GM23248 (cell line): ENCODE data around the gene LRP6. TPM values are rescaled to one million over a fixed set of nuclear protein-coding genes. Genes with fewer than 3 reads are reported as not detected.

ENCODE experiments used
- DNase-seq: peaks from one replicate; pipeline ENCODE4 v3.0.0-alpha.2; 2015
- H2AFZ ChIP-seq: fragments of 200-600 bp; sonication (generic); 2 replicates; pipeline ENCODE4 v1.6.1; 2016; ENCODE audit warnings: antibody characterized with exemption
- H3F3A ChIP-seq: fragments of 200-600 bp; sonication (generic); 2 replicates; pipeline ENCODE4 v1.6.1; 2016; ENCODE audit warnings: mild to moderate bottlenecking, antibody characterized with exemption, mixed run types; ENCODE audit not compliant: insufficient read depth
- H3K27ac ChIP-seq: fragments of 200-600 bp; sonication (generic); 2 replicates; pipeline ENCODE4 v1.5.1; 2016; ENCODE audit warnings: mild to moderate bottlenecking
- H3K27me3 ChIP-seq: fragments of 200-600 bp; sonication (generic); replicated peaks from 2 replicates; pipeline ENCODE4 v1.6.1; 2016; ENCODE audit warnings: mild to moderate bottlenecking; ENCODE audit not compliant: insufficient read depth
- H3K36me3 ChIP-seq: fragments of 200-600 bp; sonication (generic); 2 replicates; pipeline ENCODE4 v1.6.1; 2016; ENCODE audit warnings: low read depth, mild to moderate bottlenecking
- H3K4me1 ChIP-seq: fragments of 200-600 bp; sonication (generic); 2 replicates; pipeline ENCODE4 v1.6.1; 2016; ENCODE audit warnings: mild to moderate bottlenecking; ENCODE audit not compliant: insufficient read depth
- H3K4me2 ChIP-seq: fragments of 200-600 bp; sonication (generic); one replicate; pipeline ENCODE4 v1.6.1; 2016; ENCODE audit warnings: mild to moderate bottlenecking; ENCODE audit not compliant: unreplicated experiment
- H3K4me3 ChIP-seq: fragments of 200-600 bp; sonication (generic); 2 replicates; pipeline ENCODE4 v1.5.1; 2016; ENCODE audit warnings: mild to moderate bottlenecking
- H3K79me2 ChIP-seq: fragments of 200-600 bp; sonication (generic); 2 replicates; pipeline ENCODE4 v1.6.1; 2016; ENCODE audit warnings: mild to moderate bottlenecking; ENCODE audit not compliant: insufficient read depth
- H3K9ac ChIP-seq: fragments of 200-600 bp; sonication (generic); 2 replicates; pipeline ENCODE4 v1.6.1; 2016; ENCODE audit warnings: mild to moderate bottlenecking
- H3K9me2 ChIP-seq: fragments of 200-600 bp; sonication (generic); 2 replicates; pipeline ENCODE4 v1.6.1; 2016; ENCODE audit warnings: mixed run types, mild to moderate bottlenecking, moderate library complexity; ENCODE audit not compliant: insufficient read depth
- H3K9me3 ChIP-seq: fragments of 200-600 bp; sonication (generic); one replicate; pipeline ENCODE4 v1.6.1; 2017; ENCODE audit warnings: low read depth
- H4K20me1 ChIP-seq: fragments of 200-600 bp; sonication (generic); 2 replicates; pipeline ENCODE4 v1.6.0; 2016; ENCODE audit not compliant: insufficient read depth
- EZH2 ChIP-seq: fragments of 200-600 bp; sonication (generic); IDR thresholded peaks from 2 replicates; pipeline ENCODE4 v1.6.1; 2018; ENCODE audit warnings: antibody characterized with exemption, mild to moderate bottlenecking; ENCODE audit not compliant: insufficient read depth, poor library complexity, severe bottlenecking
- EZH2phosphoT487 ChIP-seq: fragments of 200-600 bp; sonication (generic); IDR thresholded peaks from 2 replicates; pipeline ENCODE4 v1.6.1; 2018; ENCODE audit warnings: antibody characterized with exemption, moderate library complexity, mild to moderate bottlenecking, low read depth; ENCODE audit not compliant: insufficient read depth
- WGBS, 2 experiments: methylation state at CpG; one replicate each; pipeline ENCODE4 v1.1.6; 2015 to 2017; ENCODE audit warnings: low lambda C conversion rate in 2 of 2, low coverage in 1 of 2; ENCODE audit errors: missing lambda C conversion rate in 2 of 2; 5-methylcytosine and 5-hydroxymethylcytosine counted together
- in situ Hi-C: fragments of 300-500 bp; cut with MboI; formaldehyde crosslinking; loops from 2 replicates; pipeline ENCODE4 v1.15.0; 2020
- polyA plus RNA-seq: library from polyadenylated mRNA; unstranded; fragments of >200 nt; fragmentation: Nextera tagmentation; extraction: Ambion mirVana; gene quantifications from 2 replicates; pipeline ENCODE4 v1.2.1, GENCODE V29; 2016
- total RNA-seq: library from RNA; depleted of rRNA; stranded (reverse); fragments of >200 nt; shearing (Covaris generic); gene quantifications from 2 replicates; pipeline ENCODE4 v1.2.3, GENCODE V29; 2014

The LRP6 gene
- total and polyA plus RNA-seq, 2 experiments from 2014 or later, result 10.3 to 20.1 TPM

GRCh38 chr12:12088147-12088546 lies 178.7 kb downstream of the LRP6 start:
- Histone ChIP-seq H3K36me3 (no peaks in the 10 kb centered on the region), H3K4me3 (no peak overlapping the region), H3K9me3 (no peaks in the 10 kb centered on the region), H4K20me1 (no peaks in the 10 kb centered on the region), H3K9me2 (no peaks in the 10 kb centered on the region), H2AFZ (no peak overlapping the region), H3K79me2 (no peaks in the 10 kb centered on the region), H3K4me2 (no peak overlapping the region), H3K27ac (no peak overlapping the region), H3K27me3 (no peaks in the 10 kb centered on the region), H3K4me1 (peaks cover 11% of the 10 kb centered on the region), H3K9ac (no peak overlapping the region), H3F3A (peaks cover 8% of the 10 kb centered on the region)
- WGBS, 2 experiments, result 71 to 74% methylated on average over 10 of the region's 10 CpGs
- TF ChIP-seq EZH2phosphoT487 (no peak), EZH2 (no peak)
- in situ Hi-C loops, result loop anchor here (5.0 to 25.0 kb wide), 2 partner anchors 254 to 624 kb away; partner anchors contain the start of gene CDKN1B
- no peak for DNase-seq

GRCh38 chr12:12087693-12088034 lies 179.2 kb downstream of the LRP6 start:
- Histone ChIP-seq H3K4me2 (no peak overlapping the region), H3K27ac (no peak overlapping the region), H2AFZ (no peak overlapping the region), H3K4me3 (no peak overlapping the region), H3F3A (peaks cover 8% of the 10 kb centered on the region), H3K9ac (no peak overlapping the region), H3K27me3 (no peaks in the 10 kb centered on the region), H4K20me1 (no peaks in the 10 kb centered on the region), H3K36me3 (no peaks in the 10 kb centered on the region), H3K9me3 (no peaks in the 10 kb centered on the region), H3K9me2 (no peaks in the 10 kb centered on the region), H3K79me2 (no peaks in the 10 kb centered on the region), H3K4me1 (peaks cover 6% of the 10 kb centered on the region; the same call in 1 of the 2 replicates)
- 84 to 100% methylated on average over 2 of the region's 2 CpGs for WGBS, 2 experiments
- no peak for DNase-seq
- no peak for TF ChIP-seq EZH2phosphoT487
- TF ChIP-seq EZH2, result no peak
- in situ Hi-C loops, result loop anchor here (5.0 to 25.0 kb wide), 2 partner anchors 255 to 625 kb away; partner anchors contain the start of gene CDKN1B

GRCh38 chr12:12086973-12087692 lies 179.7 kb downstream of the LRP6 start:
- 90 to 92% methylated on average over 9 of the region's 9 CpGs for WGBS, 2 experiments
- Histone ChIP-seq H4K20me1 (no peaks in the 10 kb centered on the region), H3K4me1 (peaks cover 6% of the 10 kb centered on the region; the same call in 1 of the 2 replicates), H3F3A (peaks cover 8% of the 10 kb centered on the region), H3K27ac (no peak overlapping the region), H3K9me2 (no peaks in the 10 kb centered on the region), H3K4me2 (no peak overlapping the region), H3K79me2 (no peaks in the 10 kb centered on the region), H3K4me3 (no peak overlapping the region), H2AFZ (no peak overlapping the region), H3K36me3 (no peaks in the 10 kb centered on the region), H3K9me3 (no peaks in the 10 kb centered on the region), H3K27me3 (no peaks in the 10 kb centered on the region), H3K9ac (no peak overlapping the region)
- no peak for DNase-seq
- in situ Hi-C loops, result loop anchor here (5.0 to 25.0 kb wide), 2 partner anchors 255 to 625 kb away; partner anchors contain the start of gene CDKN1B
- TF ChIP-seq EZH2phosphoT487 (no peak), EZH2 (no peak)

- Histone ChIP-seq H3F3A (peaks cover 6% of the 10 kb centered on the region), H4K20me1 (no peaks in the 10 kb centered on the region), H3K27ac (no peak overlapping the region), H3K9me2 (no peaks in the 10 kb centered on the region), H3K36me3 (no peaks in the 10 kb centered on the region), H3K9me3 (no peaks in the 10 kb centered on the region), H3K4me2 (no peak overlapping the region), H2AFZ (no peak overlapping the region), H3K79me2 (no peaks in the 10 kb centered on the region), H3K27me3 (no peaks in the 10 kb centered on the region), H3K4me3 (no peak overlapping the region), H3K4me1 (peaks cover 11% of the 10 kb centered on the region; the same call in 1 of the 2 replicates), H3K9ac (no peak overlapping the region)
- no peak for TF ChIP-seq EZH2
- TF ChIP-seq EZH2phosphoT487, result no peak
- in situ Hi-C loops, result loop anchor here (5.0 to 25.0 kb wide), 2 partner anchors 256 to 626 kb away; partner anchors contain the start of gene CDKN1B
- no peak for DNase-seq
- 85% methylated on average over 5 of the region's 5 CpGs for WGBS, 2 experiments
These were observed 180.5 kb downstream of the LRP6 start for GRCh38 chr12:12086362-12086761.

- peaks cover 10% of the 10 kb centered on the region; the same call in 1 of the 2 replicates for H3K4me1 ChIP-seq
- H3K9me3 ChIP-seq, result no peaks in the 10 kb centered on the region
- in situ Hi-C loops, result loop anchor here (25.0 kb wide), 1 partner anchor 629 kb away; the partner anchor contains the start of gene CDKN1B
- H3K4me2 ChIP-seq, result no peak overlapping the region
- H3K4me3 ChIP-seq, result no peak overlapping the region
- H3K9me2 ChIP-seq, result no peaks in the 10 kb centered on the region
- no peaks in the 10 kb centered on the region for H4K20me1 ChIP-seq
- DNase-seq, result no peak
- 68 to 71% methylated on average over 8 of the region's 8 CpGs for WGBS, 2 experiments
- no peaks in the 10 kb centered on the region for H3K27me3 ChIP-seq
- H3K36me3 ChIP-seq, result no peaks in the 10 kb centered on the region
- H3K27ac ChIP-seq, result no peak overlapping the region
- no peaks in the 10 kb centered on the region for H3K79me2 ChIP-seq
- no peak overlapping the region for H3K9ac ChIP-seq
- H2AFZ ChIP-seq, result no peak overlapping the region
- no peak for TF ChIP-seq EZH2
- no peaks in the 10 kb centered on the region for H3F3A ChIP-seq
These were observed 183.2 kb downstream of the LRP6 start for GRCh38 chr12:12083688-12084087.
